Calu3 (cell line): Measurements from ENCODE around the gene PLA2G6. TPM values are rescaled to one million over a fixed set of nuclear protein-coding genes. Genes with fewer than 3 reads are reported as not detected.

Experiments used
- BruUV-seq: library from RNA; stranded (reverse); fragments of 400-500 nt; replicated peaks from 2 replicates; lab custom pipeline; 2021; lab: Mats Ljungman, UMichigan
- CTCF ChIA-PET: fragments of 300-600 bp; sonication (Branson Sonifier 250); formaldehyde crosslinking; loops from one replicate; lab custom pipeline; 2022; ENCODE audit warnings: antibody characterized with exemption; lab: Charles Lee
- DNase-seq: peaks from one replicate; pipeline ENCODE4 v3.0.0; 2022
- H3K27ac Mint-ChIP-seq: one replicate; pipeline ENCODE4 v1.8.0; 2022; ENCODE audit warnings: mixed read lengths; ENCODE audit not compliant: unreplicated experiment
- H3K27me3 Mint-ChIP-seq: one replicate; pipeline ENCODE4 v1.8.0; 2022; ENCODE audit warnings: mixed read lengths; ENCODE audit not compliant: unreplicated experiment
- H3K36me3 Mint-ChIP-seq: one replicate; pipeline ENCODE4 v1.8.0; 2022; ENCODE audit warnings: mild to moderate bottlenecking, moderate library complexity, mixed read lengths; ENCODE audit not compliant: insufficient read depth, unreplicated experiment
- H3K4me1 Mint-ChIP-seq: one replicate; pipeline ENCODE4 v1.8.0; 2022; ENCODE audit warnings: mild to moderate bottlenecking, low read depth, mixed read lengths; ENCODE audit not compliant: unreplicated experiment
- H3K4me3 Mint-ChIP-seq: one replicate; pipeline ENCODE4 v1.8.0; 2022; ENCODE audit warnings: mild to moderate bottlenecking, low read depth, moderate library complexity, mixed read lengths; ENCODE audit not compliant: unreplicated experiment
- H3K9me3 Mint-ChIP-seq: one replicate; pipeline ENCODE4 v1.8.0; 2022; ENCODE audit warnings: low read depth, mixed read lengths; ENCODE audit not compliant: unreplicated experiment
- CTCF ChIP-seq: fragments of 200-600 bp; IDR thresholded peaks from one replicate; pipeline ENCODE4 v1.8.0; 2022; ENCODE audit warnings: antibody characterized with exemption; ENCODE audit not compliant: unreplicated experiment
- intact Hi-C: fragments of 100-400 bp; cut with micrococcal nuclease; formaldehyde crosslinking; loops from one replicate; pipeline ENCODE4 v1.10.0; 2022; ENCODE audit not compliant: unreplicated experiment
- total RNA-seq: library from RNA; stranded (reverse); gene quantifications from 2 replicates; pipeline ENCODE4 v1.2.3, GENCODE V29; 2022

Gene PLA2G6
- total RNA-seq, 1 experiment from 2014 or later = 43.5 TPM

DNA sequence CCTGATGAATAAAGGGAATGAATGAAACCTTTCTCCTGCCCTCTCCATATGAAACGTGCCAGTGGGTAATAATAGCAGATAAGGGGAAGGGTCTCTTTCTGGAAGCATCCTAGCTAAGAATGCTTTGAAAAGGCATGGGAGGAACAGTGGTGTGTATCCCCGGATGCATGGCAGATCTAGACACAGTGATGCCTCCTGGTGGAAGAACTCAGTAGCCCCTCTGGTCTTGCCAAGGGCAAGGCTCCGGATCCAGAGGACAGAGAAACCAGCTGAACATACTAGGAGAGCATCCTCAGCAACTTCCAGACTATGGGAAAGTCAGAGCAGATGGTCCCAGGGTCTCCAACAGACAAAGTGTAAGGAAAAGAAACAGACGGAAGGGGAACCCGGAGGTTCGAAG, 77.5 kb downstream of the PLA2G6 start:
- no peak for DNase-seq
- Mint-ChIP-seq H3K36me3 (peaks cover 74% of the 10 kb centered on the region), H3K9me3 (no peaks in the 10 kb centered on the region), H3K27ac (peak overlapping the region; percentile 4), H3K4me3 (no peak overlapping the region), H3K27me3 (no peaks in the 10 kb centered on the region), H3K4me1 (peaks cover 15% of the 10 kb centered on the region)
- CTCF ChIA-PET = interaction anchor here (1.5 kb wide), 1 partner anchor 52 kb away, joined by 3 read pairs; no protein-coding TSS in a partner anchor
- intact Hi-C loops = no loop called here
- no peak for TF ChIP-seq CTCF
- no TSS peak for BruUV-seq

GRCh38 chr22:38103641-38104040, 78.0 kb downstream of the PLA2G6 start:
- no peak overlapping the region for H3K27ac Mint-ChIP-seq
- TF ChIP-seq CTCF = no peak
- no peak for DNase-seq
- H3K4me1 Mint-ChIP-seq = peaks cover 12% of the 10 kb centered on the region
- peaks cover 73% of the 10 kb centered on the region for H3K36me3 Mint-ChIP-seq
- no peaks in the 10 kb centered on the region for H3K27me3 Mint-ChIP-seq
- CTCF ChIA-PET = interaction anchor here (0.7 to 1.5 kb wide), 2 partner anchors 51 to 229 kb away, joined by 3 to 5 read pairs; no protein-coding TSS in a partner anchor
- H3K4me3 Mint-ChIP-seq = no peak overlapping the region
- intact Hi-C loops = no loop called here
- BruUV-seq = no TSS peak
- H3K9me3 Mint-ChIP-seq = no peaks in the 10 kb centered on the region

- Mint-ChIP-seq H3K27me3 (no peaks in the 10 kb centered on the region), H3K36me3 (peaks cover 72% of the 10 kb centered on the region), H3K9me3 (no peaks in the 10 kb centered on the region), H3K4me3 (no peak overlapping the region), H3K4me1 (no peaks in the 10 kb centered on the region), H3K27ac (peak overlapping the region; percentile 16)
- DNase-seq = no peak
- BruUV-seq = no TSS peak
- CTCF ChIA-PET = no interaction called here
- intact Hi-C loops = no loop called here
- no peak for TF ChIP-seq CTCF
Observed at GRCh38 chr22:38098410-38099249, 83.0 kb downstream of the PLA2G6 start.

GRCh38 chr22:38097557-38098409, 83.8 kb downstream of the PLA2G6 start:
- CTCF ChIA-PET = interaction anchor here (0.6 to 0.8 kb wide), 2 partner anchors 67 to 78 kb away, joined by 3 to 4 read pairs; no protein-coding TSS in a partner anchor
- intact Hi-C loops = no loop called here
- H3K4me3 Mint-ChIP-seq = no peak overlapping the region
- DNase-seq = no peak
- BruUV-seq = no TSS peak
- H3K27me3 Mint-ChIP-seq = no peaks in the 10 kb centered on the region
- peaks cover 74% of the 10 kb centered on the region for H3K36me3 Mint-ChIP-seq
- H3K4me1 Mint-ChIP-seq = no peaks in the 10 kb centered on the region
- H3K9me3 Mint-ChIP-seq = no peaks in the 10 kb centered on the region
- TF ChIP-seq CTCF = no peak
- H3K27ac Mint-ChIP-seq = no peak overlapping the region
